WERI-Rb-1 (cell line): ENCODE results near the gene SETMAR.

Experiments used
- DNase-seq: peaks from one replicate; pipeline ENCODE4 v3.0.0-alpha.2; 2020
- H3K27ac ChIP-seq: fragments of 250-450 bp; sonication (Bioruptor Pico); 2 replicates; pipeline ENCODE4 v1.5.1; 2020; ENCODE audit warnings: mild to moderate bottlenecking, moderate library complexity
- H3K27me3 ChIP-seq: fragments of 250-450 bp; sonication (Bioruptor Pico); 2 replicates; pipeline ENCODE4 v1.5.1; 2021; ENCODE audit warnings: mild to moderate bottlenecking, low read depth, moderate library complexity; ENCODE audit not compliant: insufficient read depth, severe bottlenecking
- H3K36me3 ChIP-seq: fragments of 250-450 bp; sonication (Bioruptor Pico); 2 replicates; pipeline ENCODE4 v1.5.1; 2020; ENCODE audit warnings: mild to moderate bottlenecking, moderate library complexity
- H3K4me3 ChIP-seq: 2 replicates; pipeline ENCODE4 v1.5.1; 2011; ENCODE audit warnings: low read depth, mild to moderate bottlenecking, control low read depth, low read length
- H3K9me3 ChIP-seq: fragments of 250-450 bp; sonication (Bioruptor Pico); 2 replicates; pipeline ENCODE4 v1.5.1; 2021; ENCODE audit warnings: mild to moderate bottlenecking, moderate library complexity; ENCODE audit not compliant: severe bottlenecking
- TF ChIP-seq, protein P1 (sequence below): IDR thresholded peaks from 2 replicates; pipeline ENCODE4 v1.5.1; 2011; ENCODE audit warnings: low read depth, mild to moderate bottlenecking, control low read depth, inconsistent platforms, low read length

The SETMAR gene

DNA sequence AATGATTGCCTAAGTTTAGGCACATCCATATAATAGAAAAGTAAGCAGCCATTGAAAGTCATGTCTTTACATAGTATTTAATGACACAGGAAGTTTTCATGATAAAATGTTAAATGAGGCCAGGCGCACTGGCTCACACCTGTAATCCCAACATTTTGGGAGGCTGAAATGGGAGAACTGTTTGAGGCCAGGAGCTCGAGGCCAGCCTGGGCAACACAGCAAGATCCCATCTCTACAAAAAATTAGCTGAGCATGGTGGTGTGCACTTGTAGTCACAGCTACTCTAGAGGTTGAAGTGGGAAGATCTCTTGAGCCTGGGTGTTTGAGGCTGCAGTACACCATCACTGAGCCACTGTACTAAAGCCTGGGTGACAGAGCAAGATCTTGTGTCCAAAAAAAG lies 59.4 kb downstream of the SETMAR start:
- no peaks in the 10 kb centered on the region for H3K9me3 ChIP-seq
- no peaks in the 10 kb centered on the region for H3K27me3 ChIP-seq
- TF ChIP-seq, protein P1, sequence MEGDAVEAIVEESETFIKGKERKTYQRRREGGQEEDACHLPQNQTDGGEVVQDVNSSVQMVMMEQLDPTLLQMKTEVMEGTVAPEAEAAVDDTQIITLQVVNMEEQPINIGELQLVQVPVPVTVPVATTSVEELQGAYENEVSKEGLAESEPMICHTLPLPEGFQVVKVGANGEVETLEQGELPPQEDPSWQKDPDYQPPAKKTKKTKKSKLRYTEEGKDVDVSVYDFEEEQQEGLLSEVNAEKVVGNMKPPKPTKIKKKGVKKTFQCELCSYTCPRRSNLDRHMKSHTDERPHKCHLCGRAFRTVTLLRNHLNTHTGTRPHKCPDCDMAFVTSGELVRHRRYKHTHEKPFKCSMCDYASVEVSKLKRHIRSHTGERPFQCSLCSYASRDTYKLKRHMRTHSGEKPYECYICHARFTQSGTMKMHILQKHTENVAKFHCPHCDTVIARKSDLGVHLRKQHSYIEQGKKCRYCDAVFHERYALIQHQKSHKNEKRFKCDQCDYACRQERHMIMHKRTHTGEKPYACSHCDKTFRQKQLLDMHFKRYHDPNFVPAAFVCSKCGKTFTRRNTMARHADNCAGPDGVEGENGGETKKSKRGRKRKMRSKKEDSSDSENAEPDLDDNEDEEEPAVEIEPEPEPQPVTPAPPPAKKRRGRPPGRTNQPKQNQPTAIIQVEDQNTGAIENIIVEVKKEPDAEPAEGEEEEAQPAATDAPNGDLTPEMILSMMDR = no peak
- H3K27ac ChIP-seq = no peak overlapping the region
- H3K36me3 ChIP-seq = no peaks in the 10 kb centered on the region; the same call in 1 of the 2 replicates
- H3K4me3 ChIP-seq = no peak overlapping the region
- no peak for DNase-seq
